Measurements from ENCODE around the gene NME5. TPM values are rescaled to one million over a fixed set of nuclear protein-coding genes. Genes with fewer than 3 reads are reported as not detected.
"Not testable (repeated sequence)": the region's sequence is repeated elsewhere in the genome, so short reads cannot be mapped to it uniquely, and the experiment has no call there.

The NME5 gene
- total RNA-seq, 4 donors from 2014 or later: 1.1 to 1.7 TPM; not detected in 2

- H3K27me3 ChIP-seq: no peaks in the 10 kb centered on the region
- H3K9me3 ChIP-seq: no peaks in the 10 kb centered on the region
- TF ChIP-seq POLR2AphosphoS5 (IDR thresholded peaks at IDR 0.05) (no peak), EP300 (IDR thresholded peaks at IDR 0.05) (no peak), CTCF (IDR thresholded peaks at IDR 0.05) (no peak), POLR2A (IDR thresholded peaks at IDR 0.05) (no peak)
- peaks cover 97% of the 10 kb centered on the region for H3K36me3 ChIP-seq
- H3K4me3 ChIP-seq: no peak overlapping the region
- no peak overlapping the region for H3K27ac ChIP-seq
- H3K4me1 ChIP-seq: no peaks in the 10 kb centered on the region
- DNase-seq (ENCODE audit: low spot score in 2 of 2): no peak
Observed at GRCh38 chr5:138170299-138170698, 31.1 kb upstream of the NME5 start.

DNA sequence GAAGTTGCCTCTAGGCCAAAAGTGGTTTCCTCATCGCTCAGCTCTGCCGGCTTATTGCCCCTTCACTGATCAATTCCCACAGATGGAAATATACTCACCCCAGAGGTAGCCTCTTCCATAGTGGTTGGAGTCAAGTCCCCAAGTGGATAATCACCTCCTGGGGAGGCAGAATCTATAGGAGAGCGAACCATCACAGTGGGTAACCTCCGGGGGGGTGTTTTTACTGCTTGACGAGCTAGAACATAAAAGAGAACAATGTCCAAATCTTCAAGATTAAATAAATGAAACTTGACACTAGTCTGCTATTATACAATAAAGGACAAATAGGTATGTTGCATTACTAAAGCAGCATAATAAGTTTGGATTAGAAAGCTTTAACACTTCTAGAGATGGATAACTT, 29.9 kb upstream of the NME5 start:
- Histone ChIP-seq H3K36me3 (peaks cover 97% of the 10 kb centered on the region), H3K4me1 (no peaks in the 10 kb centered on the region), H3K27ac (no peak overlapping the region), H3K27me3 (no peaks in the 10 kb centered on the region), H3K9me3 (no peaks in the 10 kb centered on the region), H3K4me3 (no peak overlapping the region)
- no peak for TF ChIP-seq POLR2A (IDR thresholded peaks at IDR 0.05)
- TF ChIP-seq CTCF (IDR thresholded peaks at IDR 0.05): no peak
- no peak for TF ChIP-seq POLR2AphosphoS5 (IDR thresholded peaks at IDR 0.05)
- no peak for TF ChIP-seq EP300 (IDR thresholded peaks at IDR 0.05)
- WGBS: 92% methylated on average over 5 of the region's 5 CpGs
- DNase-seq (ENCODE audit: low spot score in 2 of 2): no peak

GRCh38 chr5:138163721-138164120, 24.5 kb upstream of the NME5 start:
- DNase-seq (ENCODE audit: low spot score in 2 of 2): no peak
- no peak overlapping the region for H3K4me3 ChIP-seq
- H3K4me1 ChIP-seq: no peaks in the 10 kb centered on the region
- no peak overlapping the region for H3K27ac ChIP-seq
- TF ChIP-seq POLR2AphosphoS5 (IDR thresholded peaks at IDR 0.05): no peak
- no peak for TF ChIP-seq EP300 (IDR thresholded peaks at IDR 0.05)
- no peak for TF ChIP-seq CTCF (IDR thresholded peaks at IDR 0.05)
- no peak for TF ChIP-seq POLR2A (IDR thresholded peaks at IDR 0.05)
- H3K9me3 ChIP-seq: no peaks in the 10 kb centered on the region
- H3K27me3 ChIP-seq: no peaks in the 10 kb centered on the region
- peaks cover 100% of the 10 kb centered on the region for H3K36me3 ChIP-seq

- DNase-seq (ENCODE audit: low spot score in 2 of 2): no peak
- H3K9me3 ChIP-seq: no peaks in the 10 kb centered on the region
- H3K27me3 ChIP-seq: no peaks in the 10 kb centered on the region
- no peak overlapping the region for H3K4me3 ChIP-seq
- no peak for TF ChIP-seq POLR2AphosphoS5 (IDR thresholded peaks at IDR 0.05)
- TF ChIP-seq CTCF (IDR thresholded peaks at IDR 0.05): no peak
- TF ChIP-seq POLR2A (IDR thresholded peaks at IDR 0.05): no peak
- no peak for TF ChIP-seq EP300 (IDR thresholded peaks at IDR 0.05)
- peaks cover 99% of the 10 kb centered on the region for H3K36me3 ChIP-seq
- 89% methylated on average over 4 of the region's 4 CpGs for WGBS
- no peak overlapping the region for H3K27ac ChIP-seq
- no peaks in the 10 kb centered on the region for H3K4me1 ChIP-seq
Observed at GRCh38 chr5:138160706-138161105, 21.5 kb upstream of the NME5 start.

DNA sequence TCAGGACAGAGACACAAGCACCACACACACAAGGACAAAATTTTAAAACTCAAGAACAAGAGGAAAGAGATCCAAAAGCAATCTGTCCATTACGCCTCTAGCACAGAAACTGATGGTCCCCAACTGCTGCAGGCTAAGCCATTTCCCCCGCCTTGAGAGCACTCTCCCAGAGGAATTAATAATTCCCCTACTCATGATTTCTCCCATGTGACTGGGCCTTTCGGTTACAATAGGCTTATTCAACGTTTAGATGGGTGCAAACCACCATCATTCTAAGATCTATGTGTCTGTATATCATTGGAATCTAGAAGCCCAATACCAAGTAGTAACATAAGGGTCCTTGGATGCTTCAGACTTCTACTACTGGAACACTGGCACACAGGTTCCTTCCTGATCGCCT, 20.4 kb upstream of the NME5 start:
- Histone ChIP-seq H3K27me3 (no peaks in the 10 kb centered on the region), H3K4me1 (no peaks in the 10 kb centered on the region), H3K27ac (no peak overlapping the region), H3K36me3 (peaks cover 89% of the 10 kb centered on the region), H3K9me3 (no peaks in the 10 kb centered on the region), H3K4me3 (no peak overlapping the region)
- no peak for DNase-seq (ENCODE audit: low spot score in 2 of 2)
- no peak for TF ChIP-seq EP300 (IDR thresholded peaks at IDR 0.05)
- 84% methylated on average over 5 of the region's 5 CpGs for WGBS

DNA sequence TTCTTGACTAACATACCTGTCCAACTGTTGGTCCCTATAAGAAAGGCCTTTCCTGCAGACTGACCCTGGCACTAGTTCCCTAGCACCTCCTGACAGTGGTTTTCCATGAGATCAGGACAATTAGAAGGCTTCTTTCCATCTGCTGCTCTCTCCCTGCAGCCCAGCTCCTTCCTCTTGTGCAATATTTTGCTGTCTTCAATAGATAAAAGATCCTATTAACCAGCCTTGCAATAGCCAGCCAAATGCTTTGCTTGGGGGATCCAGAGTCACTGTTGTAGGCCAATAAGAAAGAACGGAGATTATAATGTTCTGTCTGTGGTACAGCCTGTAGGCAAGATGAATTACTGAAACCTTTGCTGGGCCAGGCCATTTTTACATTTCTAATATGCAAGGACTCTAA, 18.4 kb upstream of the NME5 start:
- no peak overlapping the region for H3K27ac ChIP-seq

GRCh38 chr5:138155977-138156376, 16.7 kb upstream of the NME5 start:
- not testable (repeated sequence) for H3K27me3 ChIP-seq; H3K4me1 ChIP-seq; H3K27ac ChIP-seq; DNase-seq (ENCODE audit: low spot score in 2 of 2); H3K4me3 ChIP-seq; H3K9me3 ChIP-seq
- 97% methylated on average over 9 of the region's 9 CpGs for WGBS
- H3K36me3 ChIP-seq: peaks cover 52% of the 10 kb centered on the region

More for the DNA sequence above, 18.4 kb upstream of the NME5 start:
- DNase-seq (ENCODE audit: low spot score in 2 of 2): no peak
- H3K27me3 ChIP-seq: no peaks in the 10 kb centered on the region
- no peaks in the 10 kb centered on the region for H3K4me1 ChIP-seq
- peaks cover 68% of the 10 kb centered on the region for H3K36me3 ChIP-seq
- H3K9me3 ChIP-seq: no peaks in the 10 kb centered on the region
- 81% methylated on average over 1 of the region's 1 CpG for WGBS
- TF ChIP-seq EP300 (IDR thresholded peaks at IDR 0.05) (no peak), CTCF (IDR thresholded peaks at IDR 0.05) (no peak), POLR2A (IDR thresholded peaks at IDR 0.05) (no peak), POLR2AphosphoS5 (IDR thresholded peaks at IDR 0.05) (no peak)
- no peak overlapping the region for H3K4me3 ChIP-seq
